Measurements from ENCODE around the gene FAAH.

DNA sequence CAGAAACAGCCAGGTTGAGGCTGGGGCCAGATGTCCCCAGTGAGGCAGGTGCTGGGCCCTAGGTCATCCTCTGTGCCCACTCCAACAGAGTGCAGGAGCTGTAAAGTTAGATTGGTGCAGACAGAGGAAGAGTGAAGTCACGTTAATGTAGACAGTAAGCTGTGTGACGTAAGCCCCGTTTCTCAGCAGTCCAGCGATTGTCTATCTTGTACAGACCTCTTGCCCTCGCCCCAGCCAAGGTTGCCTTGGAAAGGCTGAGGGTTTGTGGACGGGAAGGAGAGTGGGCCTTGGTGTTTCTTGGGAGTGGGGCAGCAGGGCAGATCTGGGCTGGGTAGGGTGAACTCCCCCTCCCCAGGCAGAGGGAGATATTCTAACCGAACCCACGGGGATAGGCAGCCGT is 13.5 kb downstream of the FAAH start:
- no peak for TF ChIP-seq TEAD1 (CRISPR knock-in tag; IDR thresholded peaks at IDR 0.05)
- TF ChIP-seq, protein P1, sequence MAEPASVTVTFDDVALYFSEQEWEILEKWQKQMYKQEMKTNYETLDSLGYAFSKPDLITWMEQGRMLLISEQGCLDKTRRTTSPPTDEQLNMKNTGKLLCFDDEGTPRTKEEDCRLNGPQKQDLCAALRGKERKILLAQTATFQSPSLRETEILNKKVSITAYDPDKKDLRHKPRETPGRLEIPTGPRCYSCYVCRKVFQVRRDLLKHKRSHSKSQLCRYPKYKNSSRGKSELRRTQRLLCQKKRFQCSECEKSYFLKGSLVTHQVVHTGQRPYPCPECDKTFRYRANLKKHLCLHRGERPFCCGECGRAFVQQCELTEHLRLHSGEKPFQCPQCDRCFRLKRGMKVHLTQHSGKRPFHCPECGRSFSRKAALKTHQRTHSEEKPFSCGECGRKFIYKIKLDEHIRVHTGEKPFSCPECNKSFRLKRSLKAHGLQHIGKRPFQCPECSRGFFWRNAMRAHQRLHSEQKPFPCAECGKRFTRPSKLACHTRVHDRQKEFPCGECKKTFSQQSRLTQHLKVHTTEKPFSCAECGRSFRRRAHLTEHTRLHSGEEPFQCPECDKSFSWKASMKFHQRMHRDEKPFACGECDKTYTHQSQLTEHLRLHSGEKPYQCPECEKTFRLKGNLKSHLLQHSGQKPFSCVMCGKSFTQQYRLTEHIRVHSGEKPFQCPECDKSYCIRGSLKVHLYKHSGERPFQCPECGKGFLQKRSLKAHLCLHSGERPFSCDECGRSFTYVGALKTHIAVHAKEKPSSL (CRISPR knock-in tag; conservative IDR thresholded peaks at IDR 0.05) = no peak
- TF ChIP-seq NR1H2 (CRISPR knock-in tag; IDR thresholded peaks at IDR 0.05) = no peak
- TF ChIP-seq IRF2 (CRISPR knock-in tag; IDR thresholded peaks at IDR 0.05; ENCODE audit: borderline replicate concordance, low read depth) = no peak
- TF ChIP-seq, protein P2, sequence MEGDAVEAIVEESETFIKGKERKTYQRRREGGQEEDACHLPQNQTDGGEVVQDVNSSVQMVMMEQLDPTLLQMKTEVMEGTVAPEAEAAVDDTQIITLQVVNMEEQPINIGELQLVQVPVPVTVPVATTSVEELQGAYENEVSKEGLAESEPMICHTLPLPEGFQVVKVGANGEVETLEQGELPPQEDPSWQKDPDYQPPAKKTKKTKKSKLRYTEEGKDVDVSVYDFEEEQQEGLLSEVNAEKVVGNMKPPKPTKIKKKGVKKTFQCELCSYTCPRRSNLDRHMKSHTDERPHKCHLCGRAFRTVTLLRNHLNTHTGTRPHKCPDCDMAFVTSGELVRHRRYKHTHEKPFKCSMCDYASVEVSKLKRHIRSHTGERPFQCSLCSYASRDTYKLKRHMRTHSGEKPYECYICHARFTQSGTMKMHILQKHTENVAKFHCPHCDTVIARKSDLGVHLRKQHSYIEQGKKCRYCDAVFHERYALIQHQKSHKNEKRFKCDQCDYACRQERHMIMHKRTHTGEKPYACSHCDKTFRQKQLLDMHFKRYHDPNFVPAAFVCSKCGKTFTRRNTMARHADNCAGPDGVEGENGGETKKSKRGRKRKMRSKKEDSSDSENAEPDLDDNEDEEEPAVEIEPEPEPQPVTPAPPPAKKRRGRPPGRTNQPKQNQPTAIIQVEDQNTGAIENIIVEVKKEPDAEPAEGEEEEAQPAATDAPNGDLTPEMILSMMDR (IDR thresholded peaks at IDR 0.05) = no peak
- TF ChIP-seq, protein P3, sequence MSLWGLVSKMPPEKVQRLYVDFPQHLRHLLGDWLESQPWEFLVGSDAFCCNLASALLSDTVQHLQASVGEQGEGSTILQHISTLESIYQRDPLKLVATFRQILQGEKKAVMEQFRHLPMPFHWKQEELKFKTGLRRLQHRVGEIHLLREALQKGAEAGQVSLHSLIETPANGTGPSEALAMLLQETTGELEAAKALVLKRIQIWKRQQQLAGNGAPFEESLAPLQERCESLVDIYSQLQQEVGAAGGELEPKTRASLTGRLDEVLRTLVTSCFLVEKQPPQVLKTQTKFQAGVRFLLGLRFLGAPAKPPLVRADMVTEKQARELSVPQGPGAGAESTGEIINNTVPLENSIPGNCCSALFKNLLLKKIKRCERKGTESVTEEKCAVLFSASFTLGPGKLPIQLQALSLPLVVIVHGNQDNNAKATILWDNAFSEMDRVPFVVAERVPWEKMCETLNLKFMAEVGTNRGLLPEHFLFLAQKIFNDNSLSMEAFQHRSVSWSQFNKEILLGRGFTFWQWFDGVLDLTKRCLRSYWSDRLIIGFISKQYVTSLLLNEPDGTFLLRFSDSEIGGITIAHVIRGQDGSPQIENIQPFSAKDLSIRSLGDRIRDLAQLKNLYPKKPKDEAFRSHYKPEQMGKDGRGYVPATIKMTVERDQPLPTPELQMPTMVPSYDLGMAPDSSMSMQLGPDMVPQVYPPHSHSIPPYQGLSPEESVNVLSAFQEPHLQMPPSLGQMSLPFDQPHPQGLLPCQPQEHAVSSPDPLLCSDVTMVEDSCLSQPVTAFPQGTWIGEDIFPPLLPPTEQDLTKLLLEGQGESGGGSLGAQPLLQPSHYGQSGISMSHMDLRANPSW (CRISPR knock-in tag; conservative IDR thresholded peaks at IDR 0.05; ENCODE audit: low read depth) = no peak
- TF ChIP-seq JUN (CRISPR knock-in tag; IDR thresholded peaks at IDR 0.05) = no peak
- TF ChIP-seq NR2C2 (CRISPR knock-in tag; IDR thresholded peaks at IDR 0.05) = no peak
- TF ChIP-seq, protein P4, sequence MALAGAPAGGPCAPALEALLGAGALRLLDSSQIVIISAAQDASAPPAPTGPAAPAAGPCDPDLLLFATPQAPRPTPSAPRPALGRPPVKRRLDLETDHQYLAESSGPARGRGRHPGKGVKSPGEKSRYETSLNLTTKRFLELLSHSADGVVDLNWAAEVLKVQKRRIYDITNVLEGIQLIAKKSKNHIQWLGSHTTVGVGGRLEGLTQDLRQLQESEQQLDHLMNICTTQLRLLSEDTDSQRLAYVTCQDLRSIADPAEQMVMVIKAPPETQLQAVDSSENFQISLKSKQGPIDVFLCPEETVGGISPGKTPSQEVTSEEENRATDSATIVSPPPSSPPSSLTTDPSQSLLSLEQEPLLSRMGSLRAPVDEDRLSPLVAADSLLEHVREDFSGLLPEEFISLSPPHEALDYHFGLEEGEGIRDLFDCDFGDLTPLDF (CRISPR knock-in tag; IDR thresholded peaks at IDR 0.05) = no peak
- TF ChIP-seq, protein P5, sequence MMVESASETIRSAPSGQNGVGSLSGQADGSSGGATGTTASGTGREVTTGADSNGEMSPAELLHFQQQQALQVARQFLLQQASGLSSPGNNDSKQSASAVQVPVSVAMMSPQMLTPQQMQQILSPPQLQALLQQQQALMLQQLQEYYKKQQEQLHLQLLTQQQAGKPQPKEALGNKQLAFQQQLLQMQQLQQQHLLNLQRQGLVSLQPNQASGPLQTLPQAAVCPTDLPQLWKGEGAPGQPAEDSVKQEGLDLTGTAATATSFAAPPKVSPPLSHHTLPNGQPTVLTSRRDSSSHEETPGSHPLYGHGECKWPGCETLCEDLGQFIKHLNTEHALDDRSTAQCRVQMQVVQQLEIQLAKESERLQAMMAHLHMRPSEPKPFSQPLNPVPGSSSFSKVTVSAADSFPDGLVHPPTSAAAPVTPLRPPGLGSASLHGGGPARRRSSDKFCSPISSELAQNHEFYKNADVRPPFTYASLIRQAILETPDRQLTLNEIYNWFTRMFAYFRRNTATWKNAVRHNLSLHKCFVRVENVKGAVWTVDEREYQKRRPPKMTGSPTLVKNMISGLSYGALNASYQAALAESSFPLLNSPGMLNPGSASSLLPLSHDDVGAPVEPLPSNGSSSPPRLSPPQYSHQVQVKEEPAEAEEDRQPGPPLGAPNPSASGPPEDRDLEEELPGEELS (CRISPR knock-in tag; IDR thresholded peaks at IDR 0.05) = no peak
- TF ChIP-seq, protein P6, sequence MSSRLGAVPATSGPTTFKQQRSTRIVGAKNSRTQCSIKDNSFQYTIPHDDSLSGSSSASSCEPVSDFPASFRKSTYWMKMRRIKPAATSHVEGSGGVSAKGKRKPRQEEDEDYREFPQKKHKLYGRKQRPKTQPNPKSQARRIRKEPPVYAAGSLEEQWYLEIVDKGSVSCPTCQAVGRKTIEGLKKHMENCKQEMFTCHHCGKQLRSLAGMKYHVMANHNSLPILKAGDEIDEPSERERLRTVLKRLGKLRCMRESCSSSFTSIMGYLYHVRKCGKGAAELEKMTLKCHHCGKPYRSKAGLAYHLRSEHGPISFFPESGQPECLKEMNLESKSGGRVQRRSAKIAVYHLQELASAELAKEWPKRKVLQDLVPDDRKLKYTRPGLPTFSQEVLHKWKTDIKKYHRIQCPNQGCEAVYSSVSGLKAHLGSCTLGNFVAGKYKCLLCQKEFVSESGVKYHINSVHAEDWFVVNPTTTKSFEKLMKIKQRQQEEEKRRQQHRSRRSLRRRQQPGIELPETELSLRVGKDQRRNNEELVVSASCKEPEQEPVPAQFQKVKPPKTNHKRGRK (CRISPR knock-in tag; IDR thresholded peaks at IDR 0.05; ENCODE audit: borderline replicate concordance) = no peak

Measured in WTC11 (cell line).